ENCODE measurements around the gene IFI44. TPM values are rescaled to one million over a fixed set of nuclear protein-coding genes. Genes with fewer than 3 reads are reported as not detected.

IFI44 gene
- total and polyA plus RNA-seq, 2 of the 8 experiments (the other 6 are each of a cell fraction or from before 2014, with no cell fraction given): not detected

DNA sequence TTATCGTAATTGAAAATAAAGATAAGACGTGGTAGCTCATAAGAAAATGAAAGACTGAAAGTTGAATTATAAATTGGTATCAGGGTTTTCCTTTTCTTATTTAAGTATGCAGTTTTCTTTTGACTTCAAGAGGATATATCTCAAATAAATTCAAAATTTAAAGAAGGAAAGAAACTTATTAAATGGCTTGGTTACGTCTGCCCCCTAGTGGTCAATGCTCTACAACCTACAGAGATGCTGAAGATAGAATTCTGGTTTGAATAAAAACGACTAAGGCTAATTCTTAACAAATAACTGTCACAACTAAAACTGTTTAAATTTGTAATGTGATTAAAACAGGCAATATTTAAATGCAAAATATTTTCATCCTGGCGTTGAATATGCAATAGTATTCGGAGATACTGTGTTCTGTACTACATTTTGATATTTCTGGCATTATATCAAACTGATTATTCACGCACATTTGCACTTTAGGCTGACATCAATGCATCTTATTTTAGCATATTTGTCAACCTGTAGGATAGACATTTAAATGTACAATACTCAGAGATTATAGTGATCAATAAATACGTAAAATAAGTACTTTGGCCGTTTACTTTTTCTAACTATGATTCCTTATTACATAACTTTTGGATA is 26.8 kb downstream of the IFI44 start:
- Histone ChIP-seq H4K5ac (ENCODE audit: insufficient read length, low read depth, low read length) (no peak overlapping the region), H2AK5ac (ENCODE audit: low read depth, low read length) (no peak overlapping the region), H3K14ac (ENCODE audit: insufficient read length) (no peak overlapping the region), H2BK120ac (replicated peaks; ENCODE audit: low read depth, low read length) (no peak overlapping the region), H3K4me1 (replicated peaks in 1 of 4; ENCODE audit: control insufficient read depth in 3 of 4, insufficient read depth in 4 of 4, low read length in 3 of 4) (no peaks in the 10 kb centered on the region), H3K79me2 (ENCODE audit: control insufficient read depth in 1 of 2, insufficient read depth in 2 of 2, low read length in 2 of 2) (no peaks in the 10 kb centered on the region), H3K23ac (ENCODE audit: insufficient read length) (no peak overlapping the region), H2BK15ac (ENCODE audit: low read length) (no peak overlapping the region), H3K56ac (replicated peaks; ENCODE audit: insufficient read length, low read depth, low read length) (no peak overlapping the region), H3K9ac (replicated peaks in 1 of 4; ENCODE audit: extremely low read depth in 1 of 4, low read depth in 3 of 4, low read length in 3 of 4) (no peak overlapping the region), H3K4me2 (ENCODE audit: insufficient read depth in 1 of 2, low read depth in 2 of 2, low read length in 2 of 2) (no peak overlapping the region), H3K23me2 (ENCODE audit: low read depth, low read length) (no peaks in the 10 kb centered on the region), H4K91ac (replicated peaks; ENCODE audit: insufficient read length, low read length) (no peak overlapping the region), H3K4me3 (ENCODE audit: extremely low read depth in 1 of 4, insufficient read depth in 2 of 4, low read depth in 3 of 4, low read length in 4 of 4) (no peak overlapping the region), H4K20me1 (replicated peaks in 1 of 2; ENCODE audit: control insufficient read depth in 1 of 2, insufficient read depth in 2 of 2, low read length in 2 of 2) (no peaks in the 10 kb centered on the region), H3K18ac (ENCODE audit: extremely low read depth, low read length) (no peak overlapping the region), H3K9me3 (ENCODE audit: insufficient read depth in 2 of 2, low read depth in 1 of 2, low read length in 1 of 2) (no peaks in the 10 kb centered on the region), H2BK5ac (ENCODE audit: low read depth, low read length) (no peak overlapping the region), H2BK20ac (ENCODE audit: low read length) (no peak overlapping the region), H4K8ac (ENCODE audit: extremely low read depth, insufficient read depth, low read length) (no peak overlapping the region), H3K4ac (replicated peaks; ENCODE audit: insufficient read length, low read depth, low read length) (no peak overlapping the region), H3K36me3 (ENCODE audit: control insufficient read depth in 2 of 4, insufficient read depth in 4 of 4, low read length in 3 of 4) (no peaks in the 10 kb centered on the region), H3K27ac (ENCODE audit: low read depth, low read length) (no peak overlapping the region), H3K79me1 (ENCODE audit: low read depth, low read length) (no peaks in the 10 kb centered on the region), H3K27me3 (replicated peaks in 1 of 4; ENCODE audit: control insufficient read depth in 3 of 4, extremely low read depth in 1 of 4, insufficient read depth in 3 of 4, low read length in 3 of 4) (no peaks in the 10 kb centered on the region), H2BK12ac (ENCODE audit: low read depth, low read length) (no peak overlapping the region), H2AFZ (ENCODE audit: low read length) (no peak overlapping the region)
- ChIA-PET POLR2A (ENCODE audit: partially characterized antibody) (no interaction called here), CTCF (ENCODE audit: partially characterized antibody) (interaction anchor here (0.5 to 1.4 kb wide), 15 partner anchors 10 to 549 kb away, joined by 3 to 14 read pairs (median 3); no protein-coding TSS in a partner anchor)
- FAIRE-seq (no peak), DNase-seq (ENCODE audit: low read depth in 1 of 2, low spot score in 2 of 2) (no peak)
- TF ChIP-seq SP2 (IDR thresholded peaks at IDR 0.05; ENCODE audit: low read length) (no peak), RAD21 (IDR thresholded peaks at IDR 0.05 in 1 of 2, conservative IDR thresholded peaks at IDR 0.05 in 1 of 2; ENCODE audit: low read depth in 2 of 2, low read length in 2 of 2) (peak; percentile 62 to 68), CTCF (IDR thresholded peaks at IDR 0.05; ENCODE audit: control extremely low read depth in 1 of 3, insufficient read depth in 1 of 3, low read depth in 1 of 3, low read length in 3 of 3) (peak in 2 of 3 experiments; percentile 35 to 60; a peak in 2 of 4 replicates), POLR2A (IDR thresholded peaks at IDR 0.05; ENCODE audit: control extremely low read depth in 1 of 2, low read depth in 2 of 2, low read length in 2 of 2) (no peak)
- 53% methylated on average over 9 of the region's 9 CpGs; no CpG with 5 or more reads in 1 of the 2 experiments for WGBS, 2 experiments (ENCODE audit: extremely low coverage in 1 of 2, insufficient coverage in 1 of 2, insufficient read length in 1 of 2, insufficient replicate concordance in 2 of 2, low coverage in 1 of 2, low lambda C conversion rate in 2 of 2, missing lambda C conversion rate in 1 of 2)
